Measurements from ENCODE around the gene DECR2. TPM values are rescaled to one million over a fixed set of nuclear protein-coding genes. Genes with fewer than 3 reads are reported as not detected.

Gene DECR2
- total and polyA plus RNA-seq, 2 of the 4 experiments (the other 2 are of a cell fraction): 3.9 to 26.7 TPM

- no peak overlapping the region for H2BK20ac ChIP-seq (ENCODE audit: low read depth, low read length)
- H4K8ac ChIP-seq (ENCODE audit: low read depth in 2 of 2, low read length in 2 of 2): no peak overlapping the region
- H3K36me3 ChIP-seq (ENCODE audit: control insufficient read depth, insufficient read depth, low read length): 0 out of 2 replicates have a peak, but pooled peaks cover 3% of the 10 kb centered on the region
- no peak overlapping the region for H3K23ac ChIP-seq (ENCODE audit: low read depth, low read length)
- H2AK9ac ChIP-seq (replicated peaks; ENCODE audit: low read depth, low read length, poor library complexity): no peak overlapping the region
- ATAC-seq (ENCODE audit: low read depth): no peak
- in situ Hi-C loops (cut with MboI; ENCODE audit: low sequenced_read_pairs): no loop called here
- no peak overlapping the region for H3K4ac ChIP-seq (ENCODE audit: low read depth, low read length)
- H3K14ac ChIP-seq (replicated peaks; ENCODE audit: low read depth, low read length): no peak overlapping the region
- TF ChIP-seq FOS (IDR thresholded peaks at IDR 0.05; ENCODE audit: low read depth, low read length) (no peak), USF2 (IDR thresholded peaks at IDR 0.05; ENCODE audit: low read depth, low read length) (no peak), POLR2A (IDR thresholded peaks at IDR 0.05; ENCODE audit: low read depth, low read length) (no peak), MXI1 (IDR thresholded peaks at IDR 0.05; ENCODE audit: borderline replicate concordance, low read depth, low read length) (no peak)
- H3K27me3 ChIP-seq (ENCODE audit: control insufficient read depth, insufficient read depth, low read length): no peaks in the 10 kb centered on the region
- CTCF ChIA-PET: no interaction called here
- H2BK120ac ChIP-seq (ENCODE audit: low read depth, low read length): no peak overlapping the region
- no peak overlapping the region for H4K5ac ChIP-seq (ENCODE audit: low read depth, low read length)
- peaks cover 22% of the 10 kb centered on the region for H3K9me1 ChIP-seq (ENCODE audit: insufficient read depth, low read length)
- H3K27ac ChIP-seq (ENCODE audit: insufficient read depth, low read length): no peak overlapping the region
- no peak overlapping the region for H3K4me3 ChIP-seq (ENCODE audit: insufficient read depth, low read depth, low read length)
- no peak overlapping the region for H4K91ac ChIP-seq (ENCODE audit: insufficient read depth, low read depth, low read length)
- H3K4me2 ChIP-seq (ENCODE audit: low read depth, low read length): no peak overlapping the region
- intact Hi-C loops (cut with micrococcal nuclease): no loop called here
- H3K56ac ChIP-seq (ENCODE audit: extremely low read depth, insufficient read depth, low read length): no peak overlapping the region
- H3K79me1 ChIP-seq (ENCODE audit: low read depth in 1 of 2, low read length in 2 of 2): peaks cover 34 to 81% of the 10 kb centered on the region in 2 experiments
- no peaks in the 10 kb centered on the region for H3K4me1 ChIP-seq (ENCODE audit: control insufficient read depth, insufficient read depth, low read length)
- no peak overlapping the region for H2BK15ac ChIP-seq (ENCODE audit: low read depth, low read length)
- no peak overlapping the region for H2AK5ac ChIP-seq (ENCODE audit: low read depth, low read length)
- BruUV-seq (replicated peaks): no TSS peak
- no peak overlapping the region for H2AFZ ChIP-seq (replicated peaks; ENCODE audit: low read length, poor library complexity)
- no peak for DNase-seq
- no peak overlapping the region for H3K9ac ChIP-seq (ENCODE audit: low read depth, low read length)
- POLR2A ChIA-PET (ENCODE audit: unreplicated experiment): no interaction called here
- dilution Hi-C loops (cut with HindIII; ENCODE audit: low sequenced_read_pairs, unreplicated experiment): no loop called here
- H2BK5ac ChIP-seq (ENCODE audit: low read depth, low read length, poor library complexity, severe bottlenecking): no peak overlapping the region
- WGBS, 2 experiments (ENCODE audit: extremely low coverage in 2 of 2, insufficient read length in 1 of 2): no CpG with 5 or more reads among the region's 6 CpGs
- H3K9me3 ChIP-seq (ENCODE audit: control insufficient read depth, insufficient read depth, low read length): no peaks in the 10 kb centered on the region
- H3K18ac ChIP-seq (ENCODE audit: low read depth, low read length): no peak overlapping the region
- H4K20me1 ChIP-seq (ENCODE audit: insufficient read depth, low read length): peaks cover 60% of the 10 kb centered on the region
Observed at GRCh38 chr16:441447-441846, 39.8 kb downstream of the DECR2 start.

All from IMR-90 (cell line).